ENCODE measurements around the gene PRDM16. TPM values are rescaled to one million over a fixed set of nuclear protein-coding genes. Genes with fewer than 3 reads are reported as not detected.

The PRDM16 gene
- total and polyA plus RNA-seq, 2 of the 8 experiments (the other 6 are each of a cell fraction or from before 2014, with no cell fraction given) = 0.39 to 0.43 TPM

DNA sequence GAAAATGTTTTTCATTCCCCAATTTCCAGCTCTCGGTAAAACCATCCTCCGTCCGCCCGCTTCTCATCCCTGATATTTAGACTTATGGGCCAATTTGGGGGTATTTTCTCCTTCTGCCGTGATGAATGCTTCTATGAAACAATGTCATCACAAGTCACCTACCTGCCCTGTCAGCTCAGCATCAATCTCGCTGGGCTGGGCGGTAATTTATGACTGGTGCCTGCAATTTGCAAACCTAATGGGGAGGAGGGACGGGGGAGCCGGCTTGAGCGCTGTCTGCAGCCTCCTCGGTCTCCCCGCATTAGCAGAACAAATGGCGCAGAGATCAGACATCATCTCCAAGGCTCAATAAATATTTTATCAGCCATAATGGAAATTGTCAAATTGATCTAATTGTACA is 72.1 kb downstream of the PRDM16 start (continued):
- TF ChIP-seq, protein P1, sequence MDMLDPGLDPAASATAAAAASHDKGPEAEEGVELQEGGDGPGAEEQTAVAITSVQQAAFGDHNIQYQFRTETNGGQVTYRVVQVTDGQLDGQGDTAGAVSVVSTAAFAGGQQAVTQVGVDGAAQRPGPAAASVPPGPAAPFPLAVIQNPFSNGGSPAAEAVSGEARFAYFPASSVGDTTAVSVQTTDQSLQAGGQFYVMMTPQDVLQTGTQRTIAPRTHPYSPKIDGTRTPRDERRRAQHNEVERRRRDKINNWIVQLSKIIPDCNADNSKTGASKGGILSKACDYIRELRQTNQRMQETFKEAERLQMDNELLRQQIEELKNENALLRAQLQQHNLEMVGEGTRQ (IDR thresholded peaks at IDR 0.05; ENCODE audit: low read length) = no peak
- TF ChIP-seq SUZ12 (IDR thresholded peaks at IDR 0.05; ENCODE audit: low read length) = no peak
- no peak for TF ChIP-seq POLR2AphosphoS5 (IDR thresholded peaks at IDR 0.05; ENCODE audit: low read depth, low read length)

Data from H1 (cell line).